AG09309 (cell line): ENCODE data around the gene PLD2.

Experiments
- DNase-seq: peaks from one replicate; pipeline ENCODE4 v3.0.0-alpha.2; 2010; ENCODE audit warnings: low read depth
- H3K4me3 ChIP-seq: 2 replicates; pipeline ENCODE4 v1.5.1; 2011; ENCODE audit warnings: mild to moderate bottlenecking, low read depth, low read length, moderate library complexity; ENCODE audit not compliant: control insufficient read depth
- CTCF ChIP-seq: IDR thresholded peaks from 2 replicates; pipeline ENCODE4 v1.5.1; 2011; ENCODE audit warnings: mild to moderate bottlenecking, low read depth, low read length, inconsistent platforms; ENCODE audit not compliant: insufficient read depth, control insufficient read depth; ENCODE audit errors: missing control alignments

Gene PLD2

GRCh38 chr17:4849011-4849536 lies 42.1 kb downstream of the PLD2 start:
- H3K4me3 ChIP-seq: no peak overlapping the region
- no peak for TF ChIP-seq CTCF
- no peak for DNase-seq

- TF ChIP-seq CTCF: no peak
- no peak for DNase-seq
- no peak overlapping the region for H3K4me3 ChIP-seq
These were observed 43.3 kb downstream of the PLD2 start for GRCh38 chr17:4850246-4850645.

- no peak for TF ChIP-seq CTCF
- no peak for DNase-seq
- H3K4me3 ChIP-seq: no peak overlapping the region
These were observed 44.1 kb downstream of the PLD2 start for GRCh38 chr17:4851084-4851483.

GRCh38 chr17:4852567-4853207 lies 45.7 kb downstream of the PLD2 start:
- H3K4me3 ChIP-seq: no peak overlapping the region
- TF ChIP-seq CTCF: peak; percentile 16
- peak; percentile 28 for DNase-seq

- no peak for TF ChIP-seq CTCF
- H3K4me3 ChIP-seq: no peak overlapping the region
- no peak for DNase-seq
These were observed 46.3 kb downstream of the PLD2 start for GRCh38 chr17:4853208-4853671.

GRCh38 chr17:4854111-4854681 lies 47.2 kb downstream of the PLD2 start:
- no peak for TF ChIP-seq CTCF
- H3K4me3 ChIP-seq: no peak overlapping the region
- DNase-seq: no peak
